ENCODE measurements around the gene SIN3A. TPM values are rescaled to one million over a fixed set of nuclear protein-coding genes. Genes with fewer than 3 reads are reported as not detected.

Gene SIN3A
- total and polyA plus RNA-seq, 2 donors (not counting 1 experiment from before 2014, with no cell fraction given), result 23.0 to 27.2 TPM

DNA sequence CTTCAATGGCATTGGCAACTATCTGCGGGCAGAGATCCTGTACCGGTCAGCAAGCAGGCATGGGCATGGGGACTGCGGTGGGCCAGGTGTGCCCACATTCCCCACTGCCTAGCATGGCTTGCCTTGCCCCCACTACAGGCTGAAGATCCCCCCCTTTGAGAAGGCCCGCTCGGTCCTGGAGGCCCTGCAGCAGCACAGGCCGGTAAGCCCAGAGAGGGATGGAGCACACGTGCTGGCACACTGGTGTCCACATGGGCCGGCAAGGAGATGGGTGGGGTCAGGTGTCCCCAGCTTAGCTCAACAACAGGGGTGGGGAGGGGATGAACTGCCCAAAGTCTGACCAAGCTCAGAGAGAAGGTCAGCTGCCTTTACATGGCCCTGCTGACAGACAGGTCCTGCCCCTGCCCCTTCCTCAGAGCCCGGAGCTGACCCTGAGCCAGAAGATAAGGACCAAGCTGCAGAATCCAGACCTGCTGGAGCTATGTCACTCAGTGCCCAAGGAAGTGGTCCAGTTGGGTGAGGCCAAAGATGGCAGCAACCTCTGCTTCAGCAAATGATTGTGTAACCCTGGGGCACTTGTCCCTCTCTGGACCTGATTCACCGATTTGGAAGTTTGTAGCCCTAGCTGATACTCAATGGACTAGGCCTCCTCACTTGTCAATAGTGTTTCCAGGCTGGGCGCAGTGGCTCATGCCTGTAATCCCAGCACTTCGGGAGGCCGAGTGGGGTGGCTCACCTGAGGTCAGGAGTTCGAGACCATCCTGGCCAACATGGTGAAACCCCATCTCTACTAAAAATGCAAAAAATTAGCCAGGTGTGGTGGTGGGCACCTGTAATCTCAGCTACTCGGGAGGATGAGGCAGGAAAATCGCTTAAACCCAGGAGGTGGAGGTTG lies 99.1 kb downstream of the SIN3A start:
- H3K9ac ChIP-seq (ENCODE audit: insufficient read depth, low read length), result no peak overlapping the region
- peaks cover 5% of the 10 kb centered on the region for H3K27me3 ChIP-seq (ENCODE audit: control insufficient read depth, insufficient read depth, low read length)
- TF ChIP-seq CTCF (conservative IDR thresholded peaks at IDR 0.05 in 1 of 2, IDR thresholded peaks at IDR 0.05 in 1 of 2; ENCODE audit: low read depth in 1 of 2, low read length in 2 of 2) (no peak), EZH2 (IDR thresholded peaks at IDR 0.05; ENCODE audit: low read length, missing control alignments) (no peak)
- H3K9me3 ChIP-seq (ENCODE audit: control insufficient read depth, insufficient read depth, low read depth, low read length), result no peaks in the 10 kb centered on the region
- no peaks in the 10 kb centered on the region for H3K4me1 ChIP-seq (ENCODE audit: control insufficient read depth, extremely low read depth, insufficient read depth, low read length)
- H3K27ac ChIP-seq (ENCODE audit: insufficient read depth, low read length), result no peak overlapping the region
- DNase-seq (ENCODE audit: low read depth in 2 of 2), result no peak
- H3K79me2 ChIP-seq (ENCODE audit: control insufficient read depth, insufficient read depth, low read length), result no peaks in the 10 kb centered on the region
- H2AFZ ChIP-seq (ENCODE audit: low read length), result no peak overlapping the region
- no peaks in the 10 kb centered on the region for H4K20me1 ChIP-seq (ENCODE audit: control insufficient read depth, extremely low read depth, insufficient read depth, low read length)
- peaks cover 5% of the 10 kb centered on the region for H3K36me3 ChIP-seq (ENCODE audit: control insufficient read depth, insufficient read depth, low read length)
- H3K4me3 ChIP-seq (replicated peaks in 1 of 4; ENCODE audit: control extremely low read depth in 1 of 4, insufficient read depth in 1 of 4, low read depth in 3 of 4, low read length in 4 of 4), result no peak overlapping the region
- H3K4me2 ChIP-seq (ENCODE audit: extremely low read depth, insufficient read depth, low read length), result no peak overlapping the region

DNA sequence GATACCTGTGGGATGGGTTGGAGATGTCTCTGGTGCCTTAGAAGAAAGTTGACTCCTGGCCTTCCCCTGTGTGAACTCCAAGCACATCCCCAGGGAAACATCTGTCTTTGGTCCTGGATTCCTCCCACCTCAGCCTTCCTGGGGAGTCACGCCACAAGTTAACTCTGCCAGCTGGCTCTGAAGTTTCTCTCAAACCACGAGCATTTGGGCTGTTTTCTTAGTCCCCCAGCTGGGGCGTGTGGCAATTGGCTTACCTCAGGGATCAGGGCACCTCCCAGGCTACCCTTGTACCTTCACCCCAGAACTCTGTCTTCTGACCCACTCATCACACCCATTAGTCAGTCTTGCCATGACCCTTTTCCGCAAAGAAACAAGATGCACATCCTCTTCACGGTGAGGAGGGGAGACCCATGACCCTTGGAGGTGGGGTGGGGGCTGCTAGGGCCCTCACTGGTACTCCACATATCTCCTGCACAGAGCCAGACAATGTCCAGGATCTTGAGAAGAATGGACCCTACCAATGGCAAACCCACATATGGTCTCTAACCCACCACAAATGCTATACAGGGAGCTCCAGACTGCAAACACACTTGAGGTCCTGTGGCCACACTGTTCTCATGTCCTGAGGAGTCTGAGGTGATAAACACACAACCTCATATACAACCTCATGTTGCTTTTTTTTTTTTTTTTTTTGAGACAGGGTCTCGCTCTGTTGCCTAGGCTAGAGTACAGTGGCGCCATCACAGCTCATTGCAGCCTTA lies 100.7 kb downstream of the SIN3A start:
- Histone ChIP-seq H4K20me1 (ENCODE audit: control insufficient read depth, extremely low read depth, insufficient read depth, low read length) (no peaks in the 10 kb centered on the region), H3K9me3 (ENCODE audit: control insufficient read depth, insufficient read depth, low read depth, low read length) (no peaks in the 10 kb centered on the region)

More for the DNA sequence above, 100.7 kb downstream of the SIN3A start:
- Histone ChIP-seq H3K27ac (ENCODE audit: insufficient read depth, low read length) (no peak overlapping the region), H3K79me2 (ENCODE audit: control insufficient read depth, insufficient read depth, low read length) (no peaks in the 10 kb centered on the region), H3K36me3 (ENCODE audit: control insufficient read depth, insufficient read depth, low read length) (peaks cover 2% of the 10 kb centered on the region), H3K27me3 (ENCODE audit: control insufficient read depth, insufficient read depth, low read length) (peaks cover 5% of the 10 kb centered on the region), H3K4me1 (ENCODE audit: control insufficient read depth, extremely low read depth, insufficient read depth, low read length) (no peaks in the 10 kb centered on the region), H3K4me2 (ENCODE audit: extremely low read depth, insufficient read depth, low read length) (no peak overlapping the region), H3K9ac (ENCODE audit: insufficient read depth, low read length) (no peak overlapping the region), H3K4me3 (replicated peaks in 1 of 4; ENCODE audit: control extremely low read depth in 1 of 4, insufficient read depth in 1 of 4, low read depth in 3 of 4, low read length in 4 of 4) (no peak overlapping the region), H2AFZ (ENCODE audit: low read length) (no peak overlapping the region)
- DNase-seq (ENCODE audit: low read depth in 2 of 2), result no peak
- no peak for TF ChIP-seq CTCF (conservative IDR thresholded peaks at IDR 0.05 in 1 of 2, IDR thresholded peaks at IDR 0.05 in 1 of 2; ENCODE audit: low read depth in 1 of 2, low read length in 2 of 2)
- TF ChIP-seq EZH2 (IDR thresholded peaks at IDR 0.05; ENCODE audit: low read length, missing control alignments), result no peak
